SK-N-SH (cell line): ENCODE data around the gene CNST. TPM values are rescaled to one million over a fixed set of nuclear protein-coding genes. Genes with fewer than 3 reads are reported as not detected.

Experiments used
- CTCF ChIA-PET: fragments of 300-600, 350-600 bp; formaldehyde crosslinking; extraction: SDS; loops from one replicate; lab custom pipeline; 2021; lab: Yijun Ruan, JAX
- POLR2A ChIA-PET: fragments of 350-600 bp; sonication (Branson Sonifier 250); formaldehyde crosslinking; extraction: SDS; loops from one replicate; lab custom pipeline; 2020; ENCODE audit warnings: antibody characterized with exemption, inconsistent platforms; lab: Yijun Ruan, JAX
- DNase-seq: peaks from one replicate; pipeline ENCODE4 v3.0.0; 2012
- H2AFZ ChIP-seq: fragments of 200-600 bp; sonication (generic); 2 replicates; pipeline ENCODE4 v1.8.1; 2016; ENCODE audit warnings: antibody characterized with exemption, mild to moderate bottlenecking, low read depth
- H3F3A ChIP-seq: fragments of 200-600 bp; sonication (generic); replicated peaks from 2 replicates; pipeline ENCODE3; 2016; ENCODE audit warnings: antibody characterized with exemption, mild to moderate bottlenecking; ENCODE audit not compliant: insufficient read depth
- H3K27ac ChIP-seq, 2 experiments: fragments of 200-500 bp in 1 of 2; fragments of 200-600 bp in 1 of 2; sonication (Bioruptor generic) in 1 of 2; sonication (generic), shearing (Covaris generic) in 1 of 2; 2 replicates each; pipeline versions ENCODE4 v1.5.1 to v1.6.1; 2014 to 2016; ENCODE audit warnings: low read depth in 2 of 2, inconsistent platforms in 1 of 2, low read length in 1 of 2, mild to moderate bottlenecking in 1 of 2, mixed read lengths in 1 of 2
- H3K27me3 ChIP-seq: fragments of 200-600 bp; sonication (generic), shearing (Covaris generic); 2 replicates; pipeline ENCODE4 v1.6.1; 2016; ENCODE audit warnings: mixed run types; ENCODE audit not compliant: insufficient read depth
- H3K36me3 ChIP-seq, 2 experiments: fragments of 200-500 bp in 1 of 2; fragments of 200-600 bp in 1 of 2; sonication (Bioruptor generic) in 1 of 2; sonication (generic) in 1 of 2; replicated peaks in 1 of 2; 2 replicates each; pipeline versions ENCODE3 to v1.5.1; 2014 to 2016; ENCODE audit warnings: low read length in 1 of 2, mild to moderate bottlenecking in 1 of 2; ENCODE audit not compliant: insufficient read depth in 2 of 2, control insufficient read depth in 1 of 2
- H3K4me1 ChIP-seq, 2 experiments: fragments of 200-500 bp in 1 of 2; fragments of 200-600 bp in 1 of 2; sonication (Bioruptor generic) in 1 of 2; sonication (generic), shearing (Covaris generic) in 1 of 2; 2 replicates each; pipeline versions ENCODE4 v1.5.1 to v1.6.1; 2014 to 2016; ENCODE audit warnings: low read depth in 1 of 2, low read length in 1 of 2, mixed run types in 1 of 2; ENCODE audit not compliant: insufficient read depth in 2 of 2, control insufficient read depth in 1 of 2
- H3K4me2 ChIP-seq: fragments of 200-600 bp; sonication (generic), shearing (Covaris generic); 2 replicates; pipeline ENCODE4 v1.6.1; 2017; ENCODE audit warnings: mixed run types
- H3K4me3 ChIP-seq, 2 experiments: fragments of 200-500 bp in 1 of 2; fragments of 200-600 bp in 1 of 2; sonication (Bioruptor generic) in 1 of 2; sonication (generic), shearing (Covaris generic) in 1 of 2; 2 replicates each; pipeline versions ENCODE4 v1.5.1 to v1.8.1; 2014 to 2016; ENCODE audit warnings: low read depth in 2 of 2, inconsistent platforms in 1 of 2, low read length in 1 of 2, mild to moderate bottlenecking in 1 of 2, mixed read lengths in 1 of 2, moderate library complexity in 1 of 2
- H3K79me2 ChIP-seq: fragments of 200-600 bp; sonication (generic); 2 replicates; pipeline ENCODE4 v1.8.1; 2017; ENCODE audit warnings: mild to moderate bottlenecking; ENCODE audit not compliant: insufficient read depth
- H3K9ac ChIP-seq: fragments of 200-600 bp; sonication (generic); 2 replicates; pipeline ENCODE4 v1.6.1; 2017; ENCODE audit warnings: mixed run types
- H3K9me2 ChIP-seq: fragments of 200-600 bp; sonication (generic); 2 replicates; pipeline ENCODE4 v1.6.1; 2017; ENCODE audit warnings: mixed run types
- H3K9me3 ChIP-seq: fragments of 200-600 bp; sonication (generic); 2 replicates; pipeline ENCODE4 v1.6.1; 2017; ENCODE audit warnings: mixed run types, mild to moderate bottlenecking, moderate library complexity
- H4K20me1 ChIP-seq: fragments of 200-600 bp; sonication (generic); 2 replicates; pipeline ENCODE4 v1.6.1; 2017; ENCODE audit warnings: mild to moderate bottlenecking, mixed run types; ENCODE audit not compliant: insufficient read depth
- CHD2 ChIP-seq: fragments of 150-350 bp; IDR thresholded peaks from 2 replicates; pipeline ENCODE4 v1.6.1; 2018; ENCODE audit warnings: low read length; ENCODE audit not compliant: partially characterized antibody
- ELF1 ChIP-seq: IDR thresholded peaks from 2 replicates; pipeline ENCODE4 v1.4.0; 2012
- EP300 ChIP-seq, 2 experiments: IDR thresholded peaks; 2 replicates each; pipeline versions ENCODE4 v1.4.0 to v1.6.1; 2012; ENCODE audit warnings: borderline replicate concordance in 1 of 2, low read depth in 1 of 2, low read length in 1 of 2
- GABPA ChIP-seq: IDR thresholded peaks from 2 replicates; pipeline ENCODE4 v1.4.0; 2012; ENCODE audit warnings: low read depth, mild to moderate bottlenecking
- GATA2 ChIP-seq: sonication (generic); formaldehyde crosslinking; IDR thresholded peaks from 2 replicates; pipeline ENCODE4 v1.5.0; 2020; ENCODE audit warnings: mild to moderate bottlenecking, missing genetic modification reagents
- JUND ChIP-seq: IDR thresholded peaks from 2 replicates; pipeline ENCODE4 v1.4.0; 2012
- NRF1 ChIP-seq: IDR thresholded peaks from 2 replicates; pipeline ENCODE4 v1.6.1; 2012; ENCODE audit warnings: low read depth, mild to moderate bottlenecking, low read length
- SIN3A ChIP-seq: IDR thresholded peaks from 2 replicates; pipeline ENCODE4 v1.6.1; 2012; ENCODE audit warnings: low read depth, mild to moderate bottlenecking, low read length, moderate library complexity, borderline replicate concordance
- TAF1 ChIP-seq: IDR thresholded peaks from 2 replicates; pipeline ENCODE4 v1.6.1; 2012; ENCODE audit warnings: low read depth, mild to moderate bottlenecking, low read length, moderate library complexity, borderline replicate concordance
- WGBS: methylation state at CpG from one replicate; pipeline ENCODE4 v1.1.6; 2017; ENCODE audit warnings: low lambda C conversion rate; 5-methylcytosine and 5-hydroxymethylcytosine counted together
- polyA plus RNA-seq, 3 experiments: library from polyadenylated mRNA; depleted of rRNA; stranded (reverse); fragments of >200 nt; gene quantifications; 2 replicates each; pipeline ENCODE4 v1.2.3, GENCODE V29; 2012
- TF ChIP-seq, protein P1 (sequence below): fragments of 200-600 bp; sonication (generic); IDR thresholded peaks from 2 replicates; pipeline ENCODE4 v1.6.1; 2017; ENCODE audit warnings: antibody characterized with exemption, mild to moderate bottlenecking, moderate library complexity
- TF ChIP-seq, protein P2 (sequence below): IDR thresholded peaks from 2 replicates; pipeline ENCODE4 v1.4.0; 2012; ENCODE audit warnings: low read depth
- TF ChIP-seq, protein P3 (sequence below): IDR thresholded peaks from 2 replicates; pipeline ENCODE4 v1.4.0; 2012; ENCODE audit warnings: low read depth, borderline replicate concordance

The CNST gene
- polyA plus RNA-seq, 1 of the 3 experiments (the other 2 are of a cell fraction) = 21.7 TPM

DNA sequence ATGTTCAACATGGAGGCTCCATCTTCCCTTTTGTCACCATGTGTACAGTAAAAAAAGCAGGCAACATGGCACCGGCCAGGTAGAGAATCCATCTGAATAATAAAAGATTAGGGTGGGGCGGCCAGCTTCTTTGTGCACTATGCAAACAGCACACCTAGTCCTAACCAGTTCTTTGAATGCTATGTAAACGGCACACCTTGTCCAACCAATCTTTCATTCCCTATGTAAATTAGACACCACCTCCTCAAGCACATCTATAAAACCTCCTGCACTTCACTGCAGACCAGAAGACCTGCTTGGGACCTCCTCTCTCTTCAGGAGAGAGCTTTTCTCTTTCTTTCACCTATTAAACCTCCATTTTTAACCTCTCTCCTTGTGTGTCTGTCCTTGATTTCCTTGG, 28.4 kb upstream of the CNST start (continued):
- no peak for TF ChIP-seq TAF1
- TF ChIP-seq, all 33 proteins: peak for 0

DNA sequence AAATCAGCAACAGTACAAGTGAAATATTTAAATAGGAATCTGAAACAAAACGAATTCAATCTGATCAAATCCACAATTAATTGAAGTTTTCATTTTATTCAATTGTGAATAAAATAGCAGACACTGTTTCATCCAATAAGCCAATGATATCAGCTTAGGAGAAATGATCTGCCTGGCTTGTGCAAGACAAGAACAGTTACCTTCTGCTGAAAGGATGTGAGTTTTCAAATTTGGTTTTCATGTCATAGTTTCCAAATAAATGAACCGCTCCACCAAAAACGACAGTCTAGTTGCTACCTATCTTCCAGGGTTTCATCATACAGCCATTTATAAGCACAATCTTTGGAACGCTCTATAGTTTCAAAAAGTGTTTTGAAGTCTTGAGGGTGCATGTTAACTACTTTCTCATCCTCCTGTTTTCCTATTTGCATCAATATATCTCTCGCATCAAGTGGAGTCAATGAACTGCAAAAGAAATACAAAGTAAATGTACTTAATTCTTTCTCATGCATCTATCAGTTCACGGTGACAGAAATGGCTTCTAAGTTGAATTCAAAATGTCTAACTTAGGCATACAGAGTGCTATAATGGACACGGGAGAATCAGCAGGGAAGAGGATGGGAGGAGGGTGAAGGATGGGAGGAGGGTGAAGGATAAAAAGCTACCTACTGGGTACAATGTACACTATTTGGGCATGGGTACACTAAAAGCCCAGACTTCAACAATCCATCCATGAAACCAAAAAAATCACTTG, 25.3 kb upstream of the CNST start:
- Histone ChIP-seq H3K79me2 (no peaks in the 10 kb centered on the region; the same call in 1 of the 2 replicates), H3K9me3 (no peaks in the 10 kb centered on the region), H3K9ac (no peak overlapping the region), H3K27ac (no peak overlapping the region), H3K36me3 (peaks cover 38 to 43% of the 10 kb centered on the region in 2 experiments), H4K20me1 (no peaks in the 10 kb centered on the region), H2AFZ (no peak overlapping the region), H3K4me1 (no peaks in the 10 kb centered on the region), H3K9me2 (no peaks in the 10 kb centered on the region), H3K4me3 (no peak overlapping the region), H3K4me2 (no peak overlapping the region), H3K27me3 (no peaks in the 10 kb centered on the region), H3F3A (peaks cover 5% of the 10 kb centered on the region)
- DNase-seq = no peak
- no peak for TF ChIP-seq JUND
- no peak for TF ChIP-seq GABPA
- TF ChIP-seq SIN3A = no peak
- TF ChIP-seq EP300 (IDR thresholded peaks at IDR 0.05; ENCODE audit: borderline replicate concordance in 1 of 2, low read depth in 1 of 2, low read length in 1 of 2) = no peak
- TF ChIP-seq, protein P1, sequence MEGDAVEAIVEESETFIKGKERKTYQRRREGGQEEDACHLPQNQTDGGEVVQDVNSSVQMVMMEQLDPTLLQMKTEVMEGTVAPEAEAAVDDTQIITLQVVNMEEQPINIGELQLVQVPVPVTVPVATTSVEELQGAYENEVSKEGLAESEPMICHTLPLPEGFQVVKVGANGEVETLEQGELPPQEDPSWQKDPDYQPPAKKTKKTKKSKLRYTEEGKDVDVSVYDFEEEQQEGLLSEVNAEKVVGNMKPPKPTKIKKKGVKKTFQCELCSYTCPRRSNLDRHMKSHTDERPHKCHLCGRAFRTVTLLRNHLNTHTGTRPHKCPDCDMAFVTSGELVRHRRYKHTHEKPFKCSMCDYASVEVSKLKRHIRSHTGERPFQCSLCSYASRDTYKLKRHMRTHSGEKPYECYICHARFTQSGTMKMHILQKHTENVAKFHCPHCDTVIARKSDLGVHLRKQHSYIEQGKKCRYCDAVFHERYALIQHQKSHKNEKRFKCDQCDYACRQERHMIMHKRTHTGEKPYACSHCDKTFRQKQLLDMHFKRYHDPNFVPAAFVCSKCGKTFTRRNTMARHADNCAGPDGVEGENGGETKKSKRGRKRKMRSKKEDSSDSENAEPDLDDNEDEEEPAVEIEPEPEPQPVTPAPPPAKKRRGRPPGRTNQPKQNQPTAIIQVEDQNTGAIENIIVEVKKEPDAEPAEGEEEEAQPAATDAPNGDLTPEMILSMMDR = no peak
- TF ChIP-seq, protein P2, sequence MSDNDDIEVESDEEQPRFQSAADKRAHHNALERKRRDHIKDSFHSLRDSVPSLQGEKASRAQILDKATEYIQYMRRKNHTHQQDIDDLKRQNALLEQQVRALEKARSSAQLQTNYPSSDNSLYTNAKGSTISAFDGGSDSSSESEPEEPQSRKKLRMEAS = no peak
- TF ChIP-seq CHD2 = no peak
- TF ChIP-seq, protein P3, sequence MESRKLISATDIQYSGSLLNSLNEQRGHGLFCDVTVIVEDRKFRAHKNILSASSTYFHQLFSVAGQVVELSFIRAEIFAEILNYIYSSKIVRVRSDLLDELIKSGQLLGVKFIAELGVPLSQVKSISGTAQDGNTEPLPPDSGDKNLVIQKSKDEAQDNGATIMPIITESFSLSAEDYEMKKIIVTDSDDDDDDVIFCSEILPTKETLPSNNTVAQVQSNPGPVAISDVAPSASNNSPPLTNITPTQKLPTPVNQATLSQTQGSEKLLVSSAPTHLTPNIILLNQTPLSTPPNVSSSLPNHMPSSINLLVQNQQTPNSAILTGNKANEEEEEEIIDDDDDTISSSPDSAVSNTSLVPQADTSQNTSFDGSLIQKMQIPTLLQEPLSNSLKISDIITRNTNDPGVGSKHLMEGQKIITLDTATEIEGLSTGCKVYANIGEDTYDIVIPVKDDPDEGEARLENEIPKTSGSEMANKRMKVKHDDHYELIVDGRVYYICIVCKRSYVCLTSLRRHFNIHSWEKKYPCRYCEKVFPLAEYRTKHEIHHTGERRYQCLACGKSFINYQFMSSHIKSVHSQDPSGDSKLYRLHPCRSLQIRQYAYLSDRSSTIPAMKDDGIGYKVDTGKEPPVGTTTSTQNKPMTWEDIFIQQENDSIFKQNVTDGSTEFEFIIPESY = no peak
- TF ChIP-seq ELF1 = no peak
- no peak for TF ChIP-seq GATA2 (CRISPR knock-in tag)
- TF ChIP-seq NRF1 = no peak
- POLR2A ChIA-PET = no interaction called here
- CTCF ChIA-PET = interaction anchor here (1.5 kb wide), 1 partner anchor 149 kb away, joined by 5 read pairs; no protein-coding TSS in a partner anchor
- WGBS = 81% methylated on average over 7 of the region's 7 CpGs
